HEK293T (cell line): ENCODE data around the gene REEP2.

Source experiments
- BHLHE40 ChIP-seq: fragments of 450-650 bp; IDR thresholded peaks from 2 replicates; pipeline ENCODE4 v1.6.1; 2016; ENCODE audit warnings: mild to moderate bottlenecking, moderate library complexity, borderline replicate concordance
- CTBP1 ChIP-seq: fragments of 450-650 bp; IDR thresholded peaks from 2 replicates; pipeline ENCODE4 v1.6.1; 2016; ENCODE audit warnings: borderline replicate concordance
- FOXA1 ChIP-seq: fragments of 450-650 bp; IDR thresholded peaks from 2 replicates; pipeline ENCODE4 v1.6.1; 2016; ENCODE audit warnings: mild to moderate bottlenecking
- FOXK2 ChIP-seq: fragments of 450-650 bp; IDR thresholded peaks from 2 replicates; pipeline ENCODE4 v1.6.1; 2016; ENCODE audit warnings: mild to moderate bottlenecking
- FOXM1 ChIP-seq: fragments of 450-650 bp; IDR thresholded peaks from 2 replicates; pipeline ENCODE4 v1.6.1; 2017; ENCODE audit warnings: mild to moderate bottlenecking, borderline replicate concordance
- LEF1 ChIP-seq: fragments of 450-650 bp; IDR thresholded peaks from 2 replicates; pipeline ENCODE4 v1.6.1; 2017; ENCODE audit warnings: mild to moderate bottlenecking, borderline replicate concordance
- NFRKB ChIP-seq: fragments of 450-650 bp; IDR thresholded peaks from 2 replicates; pipeline ENCODE4 v1.6.1; 2016; ENCODE audit warnings: mild to moderate bottlenecking, moderate library complexity
- SP1 ChIP-seq: fragments of 450-650 bp; IDR thresholded peaks from 2 replicates; pipeline ENCODE4 v1.6.1; 2017
- SUZ12 ChIP-seq: fragments of 450-650 bp; IDR thresholded peaks from 2 replicates; pipeline ENCODE4 v1.6.1; 2016; ENCODE audit warnings: mild to moderate bottlenecking

GRCh38 chr5:138492560-138493045 is 53.7 kb downstream of the REEP2 start:
- TF ChIP-seq NFRKB (no peak), FOXA1 (no peak), CTBP1 (no peak), SP1 (no peak), SUZ12 (no peak), FOXK2 (no peak), FOXM1 (no peak), LEF1 (no peak), BHLHE40 (no peak)
